Activated CD4-positive, alpha-beta memory T cell treated with anti-CD3 and anti-CD28 coated beads, Interleukin-2, amount 10 ng/mL, durations not matched to agents 7 days and 5 days (primary cell): ENCODE data around the gene REEP2. TPM values are rescaled to one million over a fixed set of nuclear protein-coding genes. Genes with fewer than 3 reads are reported as not detected.
A peak's percentile ranks its signal among the peaks of the same experiment; 100 is the strongest.

Experiments
- CTCF ChIA-PET: fragments of 350-600 bp; sonication (Branson Sonifier 250); formaldehyde crosslinking; loops from one replicate; lab custom pipeline; 2021; ENCODE audit warnings: antibody characterized with exemption, inconsistent platforms; lab: Charles Lee
- POLR2A ChIA-PET: fragments of 350-600 bp; sonication (Branson Sonifier 250); formaldehyde crosslinking; loops from one replicate; lab custom pipeline; 2021; ENCODE audit warnings: antibody characterized with exemption; lab: Charles Lee
- DNase-seq: peaks from one replicate; pipeline ENCODE4 v3.0.0-alpha.2; 2020
- H3K27ac Mint-ChIP-seq: one replicate; pipeline ENCODE4 v1.8.0; 2021; ENCODE audit warnings: mild to moderate bottlenecking, mixed read lengths
- H3K27me3 Mint-ChIP-seq: one replicate; pipeline ENCODE4 v1.8.0; 2021; ENCODE audit warnings: mixed read lengths
- H3K36me3 Mint-ChIP-seq: one replicate; pipeline ENCODE4 v1.8.0; 2021; ENCODE audit warnings: low read depth, mixed read lengths
- H3K4me1 Mint-ChIP-seq: one replicate; pipeline ENCODE4 v1.8.0; 2021; ENCODE audit warnings: mixed read lengths
- H3K4me3 Mint-ChIP-seq: one replicate; pipeline ENCODE4 v1.8.0; 2021; ENCODE audit warnings: mild to moderate bottlenecking, mixed read lengths
- H3K9me3 Mint-ChIP-seq: one replicate; pipeline ENCODE4 v1.8.0; 2021; ENCODE audit warnings: mixed read lengths
- total RNA-seq, 2 experiments: library from RNA; stranded (reverse); gene quantifications; one replicate each; pipeline ENCODE4 v1.2.3, GENCODE V29; 2021

REEP2 gene
- total RNA-seq, 2 experiments from 2014 or later = 0.76 to 1.1 TPM

- Mint-ChIP-seq H3K27me3 (peaks cover 5% of the 10 kb centered on the region), H3K9me3 (no peaks in the 10 kb centered on the region)
- POLR2A ChIA-PET = no interaction called here
These were observed 1.6 kb downstream of the REEP2 start for GRCh38 chr5:138440159-138441073.

GRCh38 chr5:138441221-138441620, 2.4 kb downstream of the REEP2 start:
- ChIA-PET POLR2A (no interaction called here), CTCF (no interaction called here)
- Mint-ChIP-seq H3K9me3 (no peaks in the 10 kb centered on the region), H3K36me3 (peaks cover 8% of the 10 kb centered on the region), H3K4me1 (peaks cover 7% of the 10 kb centered on the region), H3K4me3 (no peak overlapping the region), H3K27me3 (peaks cover 5% of the 10 kb centered on the region), H3K27ac (no peak overlapping the region)
- no peak for DNase-seq

More at GRCh38 chr5:138440159-138441073, 1.6 kb downstream of the REEP2 start:
- CTCF ChIA-PET = no interaction called here
- peaks cover 13% of the 10 kb centered on the region for H3K36me3 Mint-ChIP-seq
- peaks cover 7% of the 10 kb centered on the region for H3K4me1 Mint-ChIP-seq
- DNase-seq = no peak
- no peak overlapping the region for H3K4me3 Mint-ChIP-seq
- no peak overlapping the region for H3K27ac Mint-ChIP-seq

GRCh38 chr5:138444078-138444773, 5.4 kb downstream of the REEP2 start:
- CTCF ChIA-PET = no interaction called here
- Mint-ChIP-seq H3K27me3 (peaks cover 3% of the 10 kb centered on the region), H3K27ac (no peak overlapping the region), H3K4me1 (peaks cover 2% of the 10 kb centered on the region), H3K36me3 (no peaks in the 10 kb centered on the region), H3K9me3 (no peaks in the 10 kb centered on the region), H3K4me3 (no peak overlapping the region)
- DNase-seq = no peak
- POLR2A ChIA-PET = interaction anchor here (0.9 to 1.5 kb wide), 2 partner anchors 17 to 20 kb away, joined by 3 read pairs; no protein-coding TSS in a partner anchor

- Mint-ChIP-seq H3K27me3 (peaks cover 3% of the 10 kb centered on the region), H3K9me3 (no peaks in the 10 kb centered on the region), H3K27ac (no peak overlapping the region), H3K36me3 (no peaks in the 10 kb centered on the region), H3K4me3 (no peak overlapping the region), H3K4me1 (peaks cover 2% of the 10 kb centered on the region)
- DNase-seq = no peak
- POLR2A ChIA-PET = interaction anchor here (1.5 kb wide), 1 partner anchor 18 kb away, joined by 3 read pairs; no protein-coding TSS in a partner anchor
- CTCF ChIA-PET = interaction anchor here (1.3 to 1.4 kb wide), 2 partner anchors 19 to 103 kb away, joined by 3 read pairs; no protein-coding TSS in a partner anchor
These were observed 6.1 kb downstream of the REEP2 start for GRCh38 chr5:138444774-138445546.

DNA sequence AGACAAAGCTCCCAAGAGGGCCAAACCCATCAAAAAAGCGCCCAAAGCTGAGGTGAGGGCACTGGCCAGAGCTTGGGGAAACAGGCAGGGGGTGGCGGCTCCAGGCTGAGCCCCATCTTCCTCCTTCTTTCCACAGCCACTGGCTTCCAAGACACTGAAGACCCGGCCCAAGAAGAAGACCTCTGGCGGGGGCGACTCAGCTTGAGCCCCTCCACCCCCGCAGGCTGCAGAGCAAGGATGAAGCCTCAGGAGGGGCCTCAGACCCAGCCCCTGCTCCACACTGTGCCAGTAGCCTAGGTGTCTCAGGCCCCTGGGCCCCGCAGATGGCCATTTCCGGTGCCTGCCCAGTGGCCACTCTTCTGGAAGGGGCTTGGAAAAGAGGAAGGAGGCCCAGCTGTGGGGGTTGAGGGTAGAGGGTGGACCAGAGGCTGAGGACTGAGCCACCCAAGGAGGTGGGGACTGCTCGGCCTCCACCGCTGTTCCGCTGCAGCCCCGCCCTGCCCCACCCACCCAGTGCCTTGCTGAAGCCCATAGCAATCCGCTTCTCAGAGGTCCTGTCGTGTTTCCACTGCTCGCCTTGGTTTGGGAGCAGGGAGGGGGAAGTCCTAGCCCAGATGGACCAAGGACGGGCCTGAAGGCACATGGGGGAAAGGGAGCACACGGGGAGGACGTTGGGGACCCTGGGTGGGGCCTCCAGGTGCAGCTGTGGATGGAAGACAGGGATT, 6.9 kb downstream of the REEP2 start:
- Mint-ChIP-seq H3K27me3 (peaks cover 3% of the 10 kb centered on the region), H3K9me3 (no peaks in the 10 kb centered on the region), H3K36me3 (no peaks in the 10 kb centered on the region), H3K27ac (no peak overlapping the region), H3K4me3 (no peak overlapping the region), H3K4me1 (peaks cover 5% of the 10 kb centered on the region)
- CTCF ChIA-PET = interaction anchor here (1.3 to 1.4 kb wide), 2 partner anchors 18 to 102 kb away, joined by 3 read pairs; no protein-coding TSS in a partner anchor
- no peak for DNase-seq
- POLR2A ChIA-PET = interaction anchor here (1.5 kb wide), 1 partner anchor 18 kb away, joined by 3 read pairs; no protein-coding TSS in a partner anchor

- Mint-ChIP-seq H3K9me3 (no peaks in the 10 kb centered on the region), H3K36me3 (no peaks in the 10 kb centered on the region), H3K4me3 (no peak overlapping the region), H3K27ac (no peak overlapping the region), H3K27me3 (peaks cover 3% of the 10 kb centered on the region), H3K4me1 (peaks cover 5% of the 10 kb centered on the region)
- no peak for DNase-seq
- ChIA-PET POLR2A (interaction anchor here (2.5 kb wide), 1 partner anchor 16 kb away, joined by 8 read pairs; no protein-coding TSS in a partner anchor), CTCF (interaction anchor here (1.0 to 4.8 kb wide), 6 partner anchors 11 to 100 kb away, joined by 3 to 46 read pairs (median 18); partner anchors contain the start of gene EGR1)
These were observed 9.2 kb downstream of the REEP2 start for GRCh38 chr5:138448070-138448469.

GRCh38 chr5:138448481-138449398, 9.9 kb downstream of the REEP2 start:
- peaks cover 5% of the 10 kb centered on the region for H3K4me1 Mint-ChIP-seq
- H3K9me3 Mint-ChIP-seq = no peaks in the 10 kb centered on the region
- ChIA-PET POLR2A (interaction anchor here (1.9 to 2.5 kb wide), 3 partner anchors 15 to 127 kb away, joined by 6 to 8 read pairs (median 7); partner anchors contain the start of genes ETF1 and HSPA9), CTCF (interaction anchor here (0.8 to 4.8 kb wide), 15 partner anchors 10 to 102 kb away, joined by 3 to 46 read pairs (median 5); partner anchors contain the start of genes EGR1, KDM3B and REEP2)
- no peak for DNase-seq
- H3K27ac Mint-ChIP-seq = no peak overlapping the region
- no peak overlapping the region for H3K4me3 Mint-ChIP-seq
- peaks cover 3% of the 10 kb centered on the region for H3K27me3 Mint-ChIP-seq
- no peaks in the 10 kb centered on the region for H3K36me3 Mint-ChIP-seq

- no peaks in the 10 kb centered on the region for H3K9me3 Mint-ChIP-seq
- H3K27me3 Mint-ChIP-seq = peaks cover 3% of the 10 kb centered on the region
- H3K27ac Mint-ChIP-seq = no peak overlapping the region
- DNase-seq = peak; percentile 82
- no peaks in the 10 kb centered on the region for H3K36me3 Mint-ChIP-seq
- ChIA-PET CTCF (interaction anchor here (0.6 to 4.8 kb wide), 24 partner anchors 9 to 810 kb away, joined by 3 to 46 read pairs (median 4); partner anchors contain the start of genes EGR1, KDM3B and REEP2), POLR2A (interaction anchor here (1.0 to 2.5 kb wide), 6 partner anchors 14 to 126 kb away, joined by 3 to 8 read pairs (median 5); partner anchors contain the start of genes ETF1 and HSPA9)
- H3K4me3 Mint-ChIP-seq = no peak overlapping the region
- peaks cover 5% of the 10 kb centered on the region for H3K4me1 Mint-ChIP-seq
These were observed 10.8 kb downstream of the REEP2 start for GRCh38 chr5:138449501-138450239.

DNA sequence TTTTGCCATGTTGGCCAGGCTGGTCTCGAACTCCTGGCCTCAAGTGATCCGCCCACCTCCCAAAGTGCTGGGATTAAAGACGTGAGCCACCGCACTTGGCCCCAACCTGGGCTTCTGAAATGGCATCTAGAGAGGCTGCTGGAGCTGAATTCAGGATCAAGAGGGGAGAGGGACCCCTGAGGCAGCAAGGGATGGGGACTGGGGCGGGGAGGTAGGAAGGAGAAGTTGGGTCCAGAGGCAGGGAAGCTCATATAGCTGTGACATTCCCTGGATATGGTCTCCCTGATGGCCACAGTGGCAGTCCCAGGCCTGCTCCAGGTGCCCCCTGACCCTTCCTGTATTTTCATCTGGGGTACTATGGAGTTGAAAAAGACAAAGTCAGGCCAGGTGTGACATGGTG, 12.1 kb downstream of the REEP2 start:
- H3K4me3 Mint-ChIP-seq = no peak overlapping the region
- ChIA-PET CTCF (interaction anchor here (0.7 to 4.8 kb wide), 18 partner anchors 8 to 568 kb away, joined by 3 to 46 read pairs (median 6); partner anchors contain the start of genes EGR1 and KDM3B), POLR2A (interaction anchor here (0.7 to 2.4 kb wide), 4 partner anchors 15 to 263 kb away, joined by 3 to 7 read pairs (median 4); partner anchors contain the start of genes EGR1, ETF1 and FAM53C)
- no peaks in the 10 kb centered on the region for H3K36me3 Mint-ChIP-seq
- H3K27ac Mint-ChIP-seq = no peak overlapping the region
- peaks cover 5% of the 10 kb centered on the region for H3K4me1 Mint-ChIP-seq
- H3K27me3 Mint-ChIP-seq = peaks cover 3% of the 10 kb centered on the region
- no peak for DNase-seq
- no peaks in the 10 kb centered on the region for H3K9me3 Mint-ChIP-seq

DNA sequence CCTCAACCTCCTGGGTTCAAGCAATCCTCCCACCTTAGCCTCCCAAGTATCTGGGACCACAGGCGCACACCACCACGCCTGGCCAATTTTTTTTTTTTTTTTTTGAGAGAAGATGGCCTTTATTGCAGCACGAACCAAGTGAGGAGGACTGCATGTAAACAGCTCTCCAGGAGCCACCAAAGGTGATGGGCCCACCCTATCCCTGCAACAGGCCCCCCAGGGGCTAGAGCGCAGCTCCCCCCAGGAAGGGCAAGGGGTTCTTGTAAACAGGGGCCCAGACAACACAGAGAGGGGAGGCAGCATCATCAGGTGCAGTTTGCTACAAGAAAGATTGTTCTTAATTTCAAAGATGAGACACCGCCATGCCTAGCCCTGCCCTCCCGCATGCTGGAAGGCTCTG, 13.9 kb downstream of the REEP2 start:
- no peaks in the 10 kb centered on the region for H3K36me3 Mint-ChIP-seq
- no peaks in the 10 kb centered on the region for H3K9me3 Mint-ChIP-seq
- H3K4me3 Mint-ChIP-seq = no peak overlapping the region
- POLR2A ChIA-PET = interaction anchor here (0.9 kb wide), 1 partner anchor 13 kb away, joined by 4 read pairs; the partner anchor contains the start of gene EGR1
- H3K4me1 Mint-ChIP-seq = peaks cover 5% of the 10 kb centered on the region
- DNase-seq = no peak
- CTCF ChIA-PET = interaction anchor here (0.6 to 2.1 kb wide), 3 partner anchors 14 to 1245 kb away, joined by 3 to 6 read pairs (median 4); no protein-coding TSS in a partner anchor
- H3K27me3 Mint-ChIP-seq = peaks cover 6% of the 10 kb centered on the region
- H3K27ac Mint-ChIP-seq = no peak overlapping the region
